Measurements from ENCODE around the gene SCNM1.

DNA sequence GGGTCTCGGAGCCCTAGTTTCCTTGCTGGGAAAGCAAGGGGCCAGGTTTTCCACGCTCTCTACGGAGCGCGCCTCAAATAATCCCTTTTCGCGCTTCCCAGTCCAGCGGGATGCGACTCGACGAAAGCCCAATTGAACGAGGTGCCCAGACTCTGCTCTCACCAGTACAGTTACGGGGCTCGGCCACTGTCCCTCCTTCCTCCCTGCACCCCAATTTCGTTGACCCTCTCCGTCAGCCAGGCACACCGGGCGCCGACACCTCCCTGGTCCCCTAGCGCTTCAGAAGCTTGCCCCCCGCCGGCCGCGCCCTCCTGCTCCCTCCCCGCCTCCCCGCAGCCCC is 19.9 kb upstream of the SCNM1 start:
- TF ChIP-seq, protein P1, sequence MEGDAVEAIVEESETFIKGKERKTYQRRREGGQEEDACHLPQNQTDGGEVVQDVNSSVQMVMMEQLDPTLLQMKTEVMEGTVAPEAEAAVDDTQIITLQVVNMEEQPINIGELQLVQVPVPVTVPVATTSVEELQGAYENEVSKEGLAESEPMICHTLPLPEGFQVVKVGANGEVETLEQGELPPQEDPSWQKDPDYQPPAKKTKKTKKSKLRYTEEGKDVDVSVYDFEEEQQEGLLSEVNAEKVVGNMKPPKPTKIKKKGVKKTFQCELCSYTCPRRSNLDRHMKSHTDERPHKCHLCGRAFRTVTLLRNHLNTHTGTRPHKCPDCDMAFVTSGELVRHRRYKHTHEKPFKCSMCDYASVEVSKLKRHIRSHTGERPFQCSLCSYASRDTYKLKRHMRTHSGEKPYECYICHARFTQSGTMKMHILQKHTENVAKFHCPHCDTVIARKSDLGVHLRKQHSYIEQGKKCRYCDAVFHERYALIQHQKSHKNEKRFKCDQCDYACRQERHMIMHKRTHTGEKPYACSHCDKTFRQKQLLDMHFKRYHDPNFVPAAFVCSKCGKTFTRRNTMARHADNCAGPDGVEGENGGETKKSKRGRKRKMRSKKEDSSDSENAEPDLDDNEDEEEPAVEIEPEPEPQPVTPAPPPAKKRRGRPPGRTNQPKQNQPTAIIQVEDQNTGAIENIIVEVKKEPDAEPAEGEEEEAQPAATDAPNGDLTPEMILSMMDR (IDR thresholded peaks at IDR 0.05): no peak
- TF ChIP-seq EP300 (IDR thresholded peaks at IDR 0.05) (no peak), POLR2A (IDR thresholded peaks at IDR 0.05; ENCODE audit: low read depth) (no peak)

All from esophagus muscularis mucosa (tissue), 4 donors.